Colonic mucosa (tissue), 4 donors: ENCODE measurements around the gene GNAI2. TPM values are rescaled to one million over a fixed set of nuclear protein-coding genes. Genes with fewer than 3 reads are reported as not detected.

ENCODE experiments used
- DNase-seq: peaks from one replicate; pipeline ENCODE4 v3.0.0-alpha.2; 2020
- H3K27ac ChIP-seq: fragments of 200-600 bp; one replicate; pipeline ENCODE4 v1.8.0; 2021
- H3K27me3 ChIP-seq: fragments of 200-600 bp; one replicate; pipeline ENCODE4 v1.8.0; 2021
- H3K36me3 ChIP-seq: fragments of 200-600 bp; one replicate; pipeline ENCODE4 v1.8.0; 2021
- H3K4me1 ChIP-seq: fragments of 200-600 bp; one replicate; pipeline ENCODE4 v1.8.0; 2021; ENCODE audit warnings: mild to moderate bottlenecking
- H3K4me3 ChIP-seq: fragments of 200-600 bp; one replicate; pipeline ENCODE4 v1.8.0; 2021
- H3K9ac ChIP-seq, 2 donors: one replicate each; pipeline ENCODE4 v1.7.0; 2013; ENCODE audit warnings: control low read depth in 2 of 2, low read depth in 2 of 2, low read length in 2 of 2
- H3K9me3 ChIP-seq: fragments of 200-600 bp; one replicate; pipeline ENCODE4 v1.8.0; 2021
- CTCF ChIP-seq: fragments of 200-600 bp; IDR thresholded peaks from one replicate; pipeline ENCODE4 v1.8.0; 2022; ENCODE audit warnings: antibody characterized with exemption, mild to moderate bottlenecking
- intact Hi-C: fragments of 100-400 bp; cut with DNase I; formaldehyde crosslinking; loops from one replicate; pipeline ENCODE4 v1.14.1; 2022
- total RNA-seq, 2 donors: library from RNA; stranded (reverse); fragmentation: NEBNext Ultra II Directional in 1 of 2; extraction: Animal tissue kit (Norgen Biotek cat#: 25700) in 1 of 2; gene quantifications; one replicate each; pipeline ENCODE4 v1.2.1, GENCODE V29; 2021
- donor health status: healthy.
- donor health status: DM: no; HTN: no; CAD: no.
- donor health status: DM: no; HTN: no; CAD: no.

The GNAI2 gene
- total RNA-seq, 2 donors from 2014 or later, result 48.7 to 77.4 TPM

GRCh38 chr3:50297384-50297775 is 61.4 kb downstream of the GNAI2 start:
- no peaks in the 10 kb centered on the region for H3K36me3 ChIP-seq
- H3K27ac ChIP-seq, result no peak overlapping the region
- H3K27me3 ChIP-seq, result no peaks in the 10 kb centered on the region
- H3K4me1 ChIP-seq, result peaks cover 15% of the 10 kb centered on the region
- no peak for DNase-seq
- no peak overlapping the region for H3K4me3 ChIP-seq
- intact Hi-C loops, result no loop called here
- no peaks in the 10 kb centered on the region for H3K9me3 ChIP-seq
- no peak overlapping the region for H3K9ac ChIP-seq
- TF ChIP-seq CTCF, result no peak

GRCh38 chr3:50297896-50298725 is 62.1 kb downstream of the GNAI2 start:
- Histone ChIP-seq H3K36me3 (no peaks in the 10 kb centered on the region), H3K4me1 (peaks cover 15% of the 10 kb centered on the region), H3K4me3 (peak overlapping the region; percentile 47), H3K9me3 (no peaks in the 10 kb centered on the region), H3K27ac (peak overlapping the region; percentile 88), H3K9ac (peak overlapping the region; percentile 91 to 97), H3K27me3 (no peaks in the 10 kb centered on the region)
- no peak for TF ChIP-seq CTCF
- intact Hi-C loops, result no loop called here
- DNase-seq, result peak; percentile 37

GRCh38 chr3:50298836-50299637 is 63.0 kb downstream of the GNAI2 start, which contains the start of the genes HYAL3 and NAA80:
Gene HYAL3 (minus strand): TSS chr3:50299405. CDS start chr3:50295602, 3,803 bp downstream.
Gene NAA80 (minus strand): TSS chr3:50299405. CDS start chr3:50297463, 1,942 bp downstream.
- no peaks in the 10 kb centered on the region for H3K27me3 ChIP-seq
- peak; percentile 25 for TF ChIP-seq CTCF
- DNase-seq, result peak; percentile 100
- H3K9me3 ChIP-seq, result no peaks in the 10 kb centered on the region
- no peaks in the 10 kb centered on the region for H3K36me3 ChIP-seq
- peak within 1 kb of the TSS; percentile 47 for H3K4me3 ChIP-seq
- peak within 1 kb of the TSS; percentile 91 for H3K27ac ChIP-seq
- intact Hi-C loops, result no loop called here
- H3K4me1 ChIP-seq, result peaks cover 15% of the 10 kb centered on the region
- peak within 1 kb of the TSS; percentile 91 to 97 for H3K9ac ChIP-seq

GRCh38 chr3:50299638-50299928 is 63.6 kb downstream of the GNAI2 start:
- Histone ChIP-seq H3K9ac (peak overlapping the region; percentile 5 to 89), H3K4me3 (peak overlapping the region; percentile 47), H3K36me3 (no peaks in the 10 kb centered on the region), H3K9me3 (no peaks in the 10 kb centered on the region), H3K27me3 (no peaks in the 10 kb centered on the region), H3K4me1 (peaks cover 15% of the 10 kb centered on the region), H3K27ac (peak overlapping the region; percentile 91)
- intact Hi-C loops, result no loop called here
- no peak for DNase-seq
- TF ChIP-seq CTCF, result no peak

- DNase-seq, result peak; percentile 36
- peak overlapping the region; percentile 47 for H3K4me3 ChIP-seq
- H3K9ac ChIP-seq, result peak overlapping the region; percentile 28 to 89
- H3K27ac ChIP-seq, result peak overlapping the region; percentile 91
- intact Hi-C loops, result no loop called here
- H3K4me1 ChIP-seq, result peaks cover 15% of the 10 kb centered on the region
- H3K9me3 ChIP-seq, result no peaks in the 10 kb centered on the region
- H3K27me3 ChIP-seq, result no peaks in the 10 kb centered on the region
- no peaks in the 10 kb centered on the region for H3K36me3 ChIP-seq
- no peak for TF ChIP-seq CTCF
Observed at GRCh38 chr3:50299929-50300680, 64.1 kb downstream of the GNAI2 start.
